Esophagus squamous epithelium (tissue), 5 donors: ENCODE results near the gene SMLR1. TPM values are rescaled to one million over a fixed set of nuclear protein-coding genes. Genes with fewer than 3 reads are reported as not detected.

ENCODE experiments used
- DNase-seq: peaks from one replicate; lab custom pipeline; 2025; lab: John Stamatoyannopoulos, UW
- H3K27ac ChIP-seq, 4 donors: fragments of 200-600 bp; sonication (generic); one replicate each; pipeline ENCODE4 v1.5.1; 2016 to 2019; ENCODE audit warnings: mild to moderate bottlenecking in 1 of 4
- H3K27me3 ChIP-seq, 4 donors: fragments of 200-600 bp; sonication (generic); 1 replicate in 3 of 4; 2 replicates in 1 of 4; pipeline versions ENCODE4 v1.5.1 to v1.6.0; 2017 to 2021; ENCODE audit warnings: antibody characterized with exemption in 1 of 4
- H3K36me3 ChIP-seq, 3 donors: fragments of 200-600 bp; sonication (generic); one replicate each; pipeline ENCODE4 v1.5.1; 2016 to 2019
- H3K4me1 ChIP-seq, 3 donors: fragments of 200-600 bp; sonication (generic); one replicate each; pipeline ENCODE4 v1.5.1; 2017 to 2019
- H3K4me3 ChIP-seq, 4 donors: fragments of 200-600 bp; sonication (generic); 1 replicate in 3 of 4; 2 replicates in 1 of 4; pipeline ENCODE4 v1.5.1; 2016 to 2019; ENCODE audit warnings: mild to moderate bottlenecking in 2 of 4, moderate library complexity in 1 of 4
- H3K9me3 ChIP-seq, 3 donors: fragments of 200-600 bp; sonication (generic); one replicate each; pipeline ENCODE4 v1.5.1; 2016 to 2019
- CTCF ChIP-seq, 6 experiments: fragments of 450-650 bp in 4 of 6; fragments of 200-600 bp in 2 of 6; sonication (generic) in 2 of 6; IDR thresholded peaks; one replicate each; pipeline ENCODE4 v1.5.1; 2016 to 2019; ENCODE audit warnings: antibody characterized with exemption in 6 of 6, mild to moderate bottlenecking in 4 of 6, moderate library complexity in 4 of 6
- POLR2A ChIP-seq, 4 donors: fragments of 450-650 bp; IDR thresholded peaks; one replicate each; pipeline ENCODE4 v1.6.1; 2017; ENCODE audit warnings: antibody characterized with exemption in 4 of 4, mild to moderate bottlenecking in 4 of 4, moderate library complexity in 3 of 4
- WGBS, 2 donors: methylation state at CpG; one replicate each; pipeline ENCODE4 v1.1.5; 2018; 5-methylcytosine and 5-hydroxymethylcytosine counted together
- intact Hi-C: fragments of 100-400 bp; cut with DNase I; formaldehyde crosslinking; loops from one replicate; pipeline ENCODE4 v1.15.0; 2022
- total RNA-seq, 4 donors: library from RNA; depleted of rRNA; stranded (reverse); fragments of >200 nt; gene quantifications; one replicate each; pipeline ENCODE4 v1.1.0, GENCODE V29; 2016
- donor health status: DM: yes; HTN: yes; CAD: no.

Gene SMLR1
- total RNA-seq, 4 donors from 2014 or later: not detected

- no peaks in the 10 kb centered on the region for H3K36me3 ChIP-seq
- intact Hi-C loops: no loop called here
- TF ChIP-seq CTCF (IDR thresholded peaks at IDR 0.05) (no peak), POLR2A (IDR thresholded peaks at IDR 0.05) (no peak)
- H3K4me1 ChIP-seq: no peaks in the 10 kb centered on the region
- H3K27ac ChIP-seq: no peak overlapping the region
- WGBS, 2 donors: 70 to 73% methylated on average over 7 of the region's 7 CpGs
- no peaks in the 10 kb centered on the region for H3K27me3 ChIP-seq
- DNase-seq: no peak
- H3K9me3 ChIP-seq: no peaks in the 10 kb centered on the region
- H3K4me3 ChIP-seq: no peak overlapping the region
Observed at GRCh38 chr6:130847001-130847910, 20.1 kb downstream of the SMLR1 start.

- intact Hi-C loops: no loop called here
Observed at GRCh38 chr6:130848945-130849344, 21.7 kb downstream of the SMLR1 start.

GRCh38 chr6:130849594-130849993, 22.4 kb downstream of the SMLR1 start:
- no peak for DNase-seq
- WGBS, 2 donors: 82 to 89% methylated on average over 1 of the region's 1 CpG
- H3K27ac ChIP-seq: no peak overlapping the region
- no peaks in the 10 kb centered on the region for H3K4me1 ChIP-seq
- intact Hi-C loops: no loop called here
- no peak overlapping the region for H3K4me3 ChIP-seq
- no peaks in the 10 kb centered on the region for H3K36me3 ChIP-seq
- no peak for TF ChIP-seq POLR2A (IDR thresholded peaks at IDR 0.05)
- no peak for TF ChIP-seq CTCF (IDR thresholded peaks at IDR 0.05)
- no peaks in the 10 kb centered on the region for H3K27me3 ChIP-seq
- H3K9me3 ChIP-seq: no peaks in the 10 kb centered on the region

More at GRCh38 chr6:130848945-130849344, 21.7 kb downstream of the SMLR1 start:
- 81 to 82% methylated on average over 2 of the region's 2 CpGs for WGBS, 2 donors
- no peak overlapping the region for H3K27ac ChIP-seq
- TF ChIP-seq POLR2A (IDR thresholded peaks at IDR 0.05) (no peak), CTCF (IDR thresholded peaks at IDR 0.05) (no peak)
- H3K9me3 ChIP-seq: no peaks in the 10 kb centered on the region
- no peaks in the 10 kb centered on the region for H3K36me3 ChIP-seq
- no peak overlapping the region for H3K4me3 ChIP-seq
- no peaks in the 10 kb centered on the region for H3K4me1 ChIP-seq
- no peaks in the 10 kb centered on the region for H3K27me3 ChIP-seq
- no peak for DNase-seq

GRCh38 chr6:130851026-130851425, 23.8 kb downstream of the SMLR1 start:
- no peak for DNase-seq
- intact Hi-C loops: loop anchor here (10.0 kb wide), 1 partner anchor 526 kb away; no protein-coding TSS in a partner anchor
- no peaks in the 10 kb centered on the region for H3K4me1 ChIP-seq
- peaks cover 0 to 14% (median 0%) of the 10 kb centered on the region in 3 donors for H3K36me3 ChIP-seq
- WGBS, 2 donors: 69 to 80% methylated on average over 1 of the region's 1 CpG
- no peak for TF ChIP-seq POLR2A (IDR thresholded peaks at IDR 0.05)
- no peak for TF ChIP-seq CTCF (IDR thresholded peaks at IDR 0.05)
- no peaks in the 10 kb centered on the region for H3K9me3 ChIP-seq
- no peaks in the 10 kb centered on the region for H3K27me3 ChIP-seq
- H3K4me3 ChIP-seq: no peak overlapping the region
- no peak overlapping the region for H3K27ac ChIP-seq

GRCh38 chr6:130852844-130853554, 25.8 kb downstream of the SMLR1 start:
- DNase-seq: no peak
- Histone ChIP-seq H3K4me1 (no peaks in the 10 kb centered on the region), H3K27ac (no peak overlapping the region), H3K36me3 (peaks cover 0 to 16% (median 0%) of the 10 kb centered on the region in 3 donors), H3K4me3 (no peak overlapping the region), H3K9me3 (no peaks in the 10 kb centered on the region), H3K27me3 (no peaks in the 10 kb centered on the region)
- WGBS, 2 donors: 76 to 77% methylated on average over 7 of the region's 7 CpGs
- intact Hi-C loops: loop anchor here (10.0 kb wide), 1 partner anchor 528 kb away; no protein-coding TSS in a partner anchor
- TF ChIP-seq POLR2A (IDR thresholded peaks at IDR 0.05) (no peak), CTCF (IDR thresholded peaks at IDR 0.05) (no peak)
